ENCODE results near the gene C4B. TPM values are rescaled to one million over a fixed set of nuclear protein-coding genes. Genes with fewer than 3 reads are reported as not detected.

The C4B gene
- total and polyA plus RNA-seq, 9 of the 15 experiments (the other 6 are each of a cell fraction or from before 2014, with no cell fraction given): 0.32 to 8.8 (median 5.4) TPM

DNA sequence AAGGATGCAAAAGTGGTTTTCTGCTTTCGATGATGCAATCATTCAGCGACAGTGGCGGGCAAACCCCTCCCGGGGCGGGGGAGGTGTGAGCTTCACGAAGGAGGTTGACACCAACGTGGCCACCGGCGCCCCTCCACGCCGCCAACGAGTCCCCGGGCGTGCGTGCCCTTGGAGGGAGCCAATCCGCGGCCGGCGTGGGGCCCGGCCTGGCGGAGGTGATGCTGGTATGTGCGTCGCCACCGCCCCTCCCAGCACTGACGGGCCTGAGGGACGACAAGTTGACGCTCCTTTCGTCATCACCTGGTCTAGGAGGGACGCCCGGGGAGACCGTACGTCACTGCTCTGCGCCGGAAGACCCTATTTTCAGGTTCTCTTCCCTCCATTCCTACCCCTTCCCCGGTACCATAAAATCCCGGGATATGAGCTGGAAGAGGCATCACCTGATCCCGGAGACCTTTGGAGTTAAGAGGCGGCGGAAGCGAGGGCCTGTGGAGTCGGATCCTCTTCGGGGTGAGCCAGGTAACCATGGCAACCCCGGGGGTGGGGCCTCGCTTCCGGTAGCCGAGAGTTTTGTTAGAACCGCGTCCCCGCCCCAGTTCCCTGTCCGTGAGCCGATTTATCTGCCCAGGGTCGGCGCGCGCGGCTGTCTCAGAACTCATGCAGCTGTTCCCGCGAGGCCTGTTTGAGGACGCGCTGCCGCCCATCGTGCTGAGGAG, 42.4 kb upstream of the C4B start, which contains the start of gene DXO (continued):
- peak; percentile 96 for TF ChIP-seq KLF1 (tag; IDR thresholded peaks at IDR 0.05)
- TF ChIP-seq, protein P1, sequence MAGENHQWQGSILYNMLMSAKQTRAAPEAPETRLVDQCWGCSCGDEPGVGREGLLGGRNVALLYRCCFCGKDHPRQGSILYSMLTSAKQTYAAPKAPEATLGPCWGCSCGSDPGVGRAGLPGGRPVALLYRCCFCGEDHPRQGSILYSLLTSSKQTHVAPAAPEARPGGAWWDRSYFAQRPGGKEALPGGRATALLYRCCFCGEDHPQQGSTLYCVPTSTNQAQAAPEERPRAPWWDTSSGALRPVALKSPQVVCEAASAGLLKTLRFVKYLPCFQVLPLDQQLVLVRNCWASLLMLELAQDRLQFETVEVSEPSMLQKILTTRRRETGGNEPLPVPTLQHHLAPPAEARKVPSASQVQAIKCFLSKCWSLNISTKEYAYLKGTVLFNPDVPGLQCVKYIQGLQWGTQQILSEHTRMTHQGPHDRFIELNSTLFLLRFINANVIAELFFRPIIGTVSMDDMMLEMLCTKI (IDR thresholded peaks at IDR 0.05; ENCODE audit: partially characterized antibody): no peak
- peak; percentile 12; the same call in 1 of the 2 replicates for TF ChIP-seq CHCHD3 (CRISPR knock-in tag; IDR thresholded peaks at IDR 0.05)
- peak; percentile 97 for TF ChIP-seq EP400 (IDR thresholded peaks at IDR 0.05)
- peak; percentile 68 for TF ChIP-seq SOX6 (IDR thresholded peaks at IDR 0.05)
- TF ChIP-seq, protein P2, sequence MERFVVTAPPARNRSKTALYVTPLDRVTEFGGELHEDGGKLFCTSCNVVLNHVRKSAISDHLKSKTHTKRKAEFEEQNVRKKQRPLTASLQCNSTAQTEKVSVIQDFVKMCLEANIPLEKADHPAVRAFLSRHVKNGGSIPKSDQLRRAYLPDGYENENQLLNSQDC (CRISPR knock-in tag; IDR thresholded peaks at IDR 0.05): no peak
- no peak for TF ChIP-seq NEUROD1 (IDR thresholded peaks at IDR 0.05; ENCODE audit: borderline replicate concordance, low read depth, low read length, partially characterized antibody)
- no peak for TF ChIP-seq TCF7L2 (IDR thresholded peaks at IDR 0.05; ENCODE audit: low read depth, low read length)
- peak; percentile 79; the same call in 1 of the 2 replicates for TF ChIP-seq ZNF584 (CRISPR knock-in tag; IDR thresholded peaks at IDR 0.05; ENCODE audit: low read depth)
- peak; percentile 81 for TF ChIP-seq NR2C1 (IDR thresholded peaks at IDR 0.05)
- peak; percentile 50; the same call in 1 of the 2 replicates for TF ChIP-seq NR2C1 (tag; IDR thresholded peaks at IDR 0.05)
- TF ChIP-seq, protein P3, sequence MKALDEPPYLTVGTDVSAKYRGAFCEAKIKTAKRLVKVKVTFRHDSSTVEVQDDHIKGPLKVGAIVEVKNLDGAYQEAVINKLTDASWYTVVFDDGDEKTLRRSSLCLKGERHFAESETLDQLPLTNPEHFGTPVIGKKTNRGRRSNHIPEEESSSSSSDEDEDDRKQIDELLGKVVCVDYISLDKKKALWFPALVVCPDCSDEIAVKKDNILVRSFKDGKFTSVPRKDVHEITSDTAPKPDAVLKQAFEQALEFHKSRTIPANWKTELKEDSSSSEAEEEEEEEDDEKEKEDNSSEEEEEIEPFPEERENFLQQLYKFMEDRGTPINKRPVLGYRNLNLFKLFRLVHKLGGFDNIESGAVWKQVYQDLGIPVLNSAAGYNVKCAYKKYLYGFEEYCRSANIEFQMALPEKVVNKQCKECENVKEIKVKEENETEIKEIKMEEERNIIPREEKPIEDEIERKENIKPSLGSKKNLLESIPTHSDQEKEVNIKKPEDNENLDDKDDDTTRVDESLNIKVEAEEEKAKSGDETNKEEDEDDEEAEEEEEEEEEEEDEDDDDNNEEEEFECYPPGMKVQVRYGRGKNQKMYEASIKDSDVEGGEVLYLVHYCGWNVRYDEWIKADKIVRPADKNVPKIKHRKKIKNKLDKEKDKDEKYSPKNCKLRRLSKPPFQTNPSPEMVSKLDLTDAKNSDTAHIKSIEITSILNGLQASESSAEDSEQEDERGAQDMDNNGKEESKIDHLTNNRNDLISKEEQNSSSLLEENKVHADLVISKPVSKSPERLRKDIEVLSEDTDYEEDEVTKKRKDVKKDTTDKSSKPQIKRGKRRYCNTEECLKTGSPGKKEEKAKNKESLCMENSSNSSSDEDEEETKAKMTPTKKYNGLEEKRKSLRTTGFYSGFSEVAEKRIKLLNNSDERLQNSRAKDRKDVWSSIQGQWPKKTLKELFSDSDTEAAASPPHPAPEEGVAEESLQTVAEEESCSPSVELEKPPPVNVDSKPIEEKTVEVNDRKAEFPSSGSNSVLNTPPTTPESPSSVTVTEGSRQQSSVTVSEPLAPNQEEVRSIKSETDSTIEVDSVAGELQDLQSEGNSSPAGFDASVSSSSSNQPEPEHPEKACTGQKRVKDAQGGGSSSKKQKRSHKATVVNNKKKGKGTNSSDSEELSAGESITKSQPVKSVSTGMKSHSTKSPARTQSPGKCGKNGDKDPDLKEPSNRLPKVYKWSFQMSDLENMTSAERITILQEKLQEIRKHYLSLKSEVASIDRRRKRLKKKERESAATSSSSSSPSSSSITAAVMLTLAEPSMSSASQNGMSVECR (CRISPR knock-in tag; IDR thresholded peaks at IDR 0.05): peak; percentile 99
- TF ChIP-seq BRD9 (IDR thresholded peaks at IDR 0.05; ENCODE audit: low read depth, partially characterized antibody): no peak
- peak in 1 of 2 experiments; percentile 91; a peak in 2 of 4 replicates for TF ChIP-seq HDAC1 (IDR thresholded peaks at IDR 0.05)
- TF ChIP-seq, protein P4, sequence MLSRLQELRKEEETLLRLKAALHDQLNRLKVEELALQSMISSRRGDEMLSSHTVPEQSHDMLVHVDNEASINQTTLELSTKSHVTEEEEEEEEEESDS (CRISPR knock-in tag; IDR thresholded peaks at IDR 0.05): no peak
- peak; percentile 100 for TF ChIP-seq RBBP5 (IDR thresholded peaks at IDR 0.05; ENCODE audit: borderline replicate concordance, insufficient read depth, low read length, poor library complexity, severe bottlenecking)
- TF ChIP-seq, protein P5, sequence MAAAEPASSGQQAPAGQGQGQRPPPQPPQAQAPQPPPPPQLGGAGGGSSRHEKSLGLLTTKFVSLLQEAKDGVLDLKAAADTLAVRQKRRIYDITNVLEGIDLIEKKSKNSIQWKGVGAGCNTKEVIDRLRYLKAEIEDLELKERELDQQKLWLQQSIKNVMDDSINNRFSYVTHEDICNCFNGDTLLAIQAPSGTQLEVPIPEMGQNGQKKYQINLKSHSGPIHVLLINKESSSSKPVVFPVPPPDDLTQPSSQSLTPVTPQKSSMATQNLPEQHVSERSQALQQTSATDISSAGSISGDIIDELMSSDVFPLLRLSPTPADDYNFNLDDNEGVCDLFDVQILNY (CRISPR knock-in tag; IDR thresholded peaks at IDR 0.05): peak; percentile 94; the same call in 1 of the 2 replicates
- peak; percentile 83; the same call in 1 of the 2 replicates for TF ChIP-seq ZNF445 (CRISPR knock-in tag; IDR thresholded peaks at IDR 0.05; ENCODE audit: low read depth)
- peak; percentile 17; the same call in 1 of the 2 replicates for TF ChIP-seq MED1 (CRISPR knock-in tag; IDR thresholded peaks at IDR 0.05; ENCODE audit: borderline replicate concordance)
- peak in 1 of 2 experiments; percentile 90; a peak in 2 of 4 replicates for TF ChIP-seq TBL1XR1 (IDR thresholded peaks at IDR 0.05; ENCODE audit: low read length in 2 of 2)

Measured in K562 (cell line).